Endothelial cell of umbilical vein (primary cell): ENCODE results near the gene EVC2. TPM values are rescaled to one million over a fixed set of nuclear protein-coding genes. Genes with fewer than 3 reads are reported as not detected.

Experiments used
- BruUV-seq: library from RNA; stranded (reverse); fragments of 400-500 nt; replicated peaks from 2 replicates; lab custom pipeline; 2021; lab: Mats Ljungman, UMichigan
- CTCF ChIA-PET: fragments of 300-600, 350-600 bp; sonication (Branson Sonifier 250); formaldehyde crosslinking; loops from one replicate; lab custom pipeline; 2021; ENCODE audit warnings: antibody characterized with exemption, inconsistent platforms; lab: Charles Lee
- POLR2A ChIA-PET: fragments of 300-600, 350-600 bp; sonication (Branson Sonifier 250); formaldehyde crosslinking; loops from one replicate; lab custom pipeline; 2021; ENCODE audit warnings: antibody characterized with exemption, inconsistent platforms; lab: Charles Lee
- DNase-seq: peaks from one replicate; pipeline ENCODE4 v3.0.0-alpha.2; 2011; ENCODE audit warnings: low read depth, low spot score
- FAIRE-seq: peaks from 2 replicates; lab custom pipeline; 2011; peaks lifted over from hg19 to GRCh38; lab: Jason Lieb, UNC
- H2AFZ ChIP-seq: 2 replicates; pipeline ENCODE4 v1.6.0; 2012; ENCODE audit warnings: low read depth, low read length, control low read depth, inconsistent platforms
- H3K27ac ChIP-seq: 2 replicates; pipeline ENCODE4 v1.5.1; 2011; ENCODE audit warnings: low read depth, mild to moderate bottlenecking, control low read depth, low read length, moderate library complexity; ENCODE audit not compliant: insufficient read depth
- H3K27me3 ChIP-seq, 2 experiments: 2 replicates each; pipeline versions ENCODE4 v1.6.0 to v1.6.1; 2011; ENCODE audit warnings: low read length in 2 of 2, mixed read lengths in 1 of 2; ENCODE audit not compliant: control insufficient read depth in 2 of 2, insufficient read depth in 2 of 2
- H3K36me3 ChIP-seq, 2 experiments: 2 replicates in 1 of 2; 3 replicates in 1 of 2; pipeline ENCODE4 v1.5.1; 2011; ENCODE audit warnings: low read length in 2 of 2, mild to moderate bottlenecking in 1 of 2, moderate library complexity in 1 of 2; ENCODE audit not compliant: control insufficient read depth in 2 of 2, insufficient read depth in 2 of 2; ENCODE audit errors: extremely low read depth in 1 of 2
- H3K4me1 ChIP-seq: 3 replicates; pipeline ENCODE4 v1.5.1; 2011; ENCODE audit warnings: mild to moderate bottlenecking, low read length; ENCODE audit not compliant: control insufficient read depth, insufficient read depth; ENCODE audit errors: extremely low read depth
- H3K4me2 ChIP-seq: 2 replicates; pipeline ENCODE4 v1.6.1; 2011; ENCODE audit warnings: low read length, control low read depth, mixed read lengths; ENCODE audit not compliant: insufficient read depth
- H3K4me3 ChIP-seq, 3 experiments: fragments of 200-600 bp in 1 of 3; sonication (generic), shearing (Covaris generic) in 1 of 3; replicated peaks in 1 of 3; 2 replicates each; pipeline ENCODE4 v1.5.1; 2011 to 2016; ENCODE audit warnings: control low read depth in 3 of 3, low read length in 3 of 3, mild to moderate bottlenecking in 2 of 3, inconsistent platforms in 1 of 3, low read depth in 1 of 3, moderate library complexity in 1 of 3; ENCODE audit not compliant: insufficient read depth in 1 of 3
- H3K79me2 ChIP-seq: 2 replicates; pipeline ENCODE4 v1.6.0; 2012; ENCODE audit warnings: low read length, inconsistent platforms; ENCODE audit not compliant: control insufficient read depth, insufficient read depth
- H3K9ac ChIP-seq: replicated peaks from 2 replicates; pipeline ENCODE3; 2011; ENCODE audit warnings: low read length, control low read depth; ENCODE audit not compliant: insufficient read depth; ENCODE audit errors: extremely low read depth
- H3K9me1 ChIP-seq: replicated peaks from 3 replicates; pipeline ENCODE4 v1.6.0; 2011; ENCODE audit warnings: mild to moderate bottlenecking, low read length; ENCODE audit not compliant: control insufficient read depth, insufficient read depth; ENCODE audit errors: extremely low read depth
- H3K9me3 ChIP-seq: replicated peaks from 2 replicates; pipeline ENCODE4 v1.5.1; 2012; ENCODE audit warnings: low read length, inconsistent platforms; ENCODE audit not compliant: control insufficient read depth, insufficient read depth
- H4K20me1 ChIP-seq: replicated peaks from 2 replicates; pipeline ENCODE3; 2011; ENCODE audit warnings: mild to moderate bottlenecking, low read length; ENCODE audit not compliant: control insufficient read depth, insufficient read depth; ENCODE audit errors: extremely low read depth
- CTCF ChIP-seq, 2 donors: IDR thresholded peaks; 1 replicate in 1 of 2; 2 replicates in 1 of 2; pipeline ENCODE4 v1.5.1; 2011; ENCODE audit warnings: low read length in 2 of 2, mild to moderate bottlenecking in 2 of 2, moderate library complexity in 2 of 2, control low read depth in 1 of 2, inconsistent platforms in 1 of 2, low read depth in 1 of 2; ENCODE audit not compliant: insufficient read depth in 1 of 2; ENCODE audit errors: extremely low read depth in 1 of 2
- EZH2 ChIP-seq: IDR thresholded peaks from 2 replicates; pipeline ENCODE4 v1.6.1; 2012; ENCODE audit warnings: borderline replicate concordance, low read depth, mild to moderate bottlenecking, moderate library complexity, low read length, inconsistent platforms; ENCODE audit not compliant: severe bottlenecking
- FOS ChIP-seq: IDR thresholded peaks from 2 replicates; pipeline ENCODE4 v1.6.1; 2011; ENCODE audit warnings: mild to moderate bottlenecking, low read length, moderate library complexity, borderline replicate concordance; ENCODE audit not compliant: insufficient read depth
- GATA2 ChIP-seq: IDR thresholded peaks from 2 replicates; pipeline ENCODE4 v1.7.0; 2011; ENCODE audit warnings: low read depth, mild to moderate bottlenecking, moderate library complexity, mixed read lengths, low read length; ENCODE audit not compliant: insufficient read length, insufficient read depth
- JUN ChIP-seq: IDR thresholded peaks from 2 replicates; pipeline ENCODE4 v1.6.1; 2011; ENCODE audit warnings: borderline replicate concordance, low read depth; ENCODE audit not compliant: insufficient read length, insufficient read depth
- MAX ChIP-seq: IDR thresholded peaks from 2 replicates; pipeline ENCODE4 v1.6.1; 2011; ENCODE audit not compliant: insufficient read depth, insufficient read length
- MYC ChIP-seq: IDR thresholded peaks from one replicate; pipeline ENCODE4 v1.6.1; 2011; ENCODE audit warnings: mild to moderate bottlenecking, low read depth, low read length
- POLR2A ChIP-seq: IDR thresholded peaks from 2 replicates; pipeline ENCODE4 v1.6.1; 2012; ENCODE audit warnings: low read depth, mild to moderate bottlenecking, control low read depth, low read length
- POLR2AphosphoS5 ChIP-seq: IDR thresholded peaks from 2 replicates; pipeline ENCODE4 v1.6.1; 2012; ENCODE audit warnings: low read depth, mild to moderate bottlenecking, control low read depth, low read length, moderate library complexity; ENCODE audit not compliant: insufficient read depth
- dilution Hi-C: fragments of 300-500 bp; cut with MboI; formaldehyde crosslinking; loops from one replicate; pipeline ENCODE4 v1.15.0; 2019; ENCODE audit warnings: low sequenced_read_pairs; ENCODE audit not compliant: extremely low pct_ligation_motif_present
- intact Hi-C: fragments of 100-400 bp; cut with micrococcal nuclease; formaldehyde crosslinking; loops from one replicate; pipeline ENCODE4 v1.10.0; 2022
- polyA plus RNA-seq, 4 experiments: library from polyadenylated mRNA; depleted of rRNA in 3 of 4; stranded (reverse) in 3 of 4; unstranded in 1 of 4; fragments of >200 nt; gene quantifications; 2 replicates each; pipeline versions ENCODE4 v1.2.1 to v1.2.3, GENCODE V29; 2011 to 2012; ENCODE audit warnings: missing spikeins in 1 of 4
- total RNA-seq: library from RNA; stranded (reverse); gene quantifications from 2 replicates; pipeline ENCODE4 v1.2.3, GENCODE V29; 2021

The EVC2 gene
- total and polyA plus RNA-seq, 2 donors (not counting 3 experiments of a cell fraction or from before 2014, with no cell fraction given): 1.7 to 8.8 TPM

GRCh38 chr4:5707366-5707765, 993 bp downstream of the EVC2 start:
- Histone ChIP-seq H3K4me3 (peak overlapping the region in 2 of 3 experiments; percentile 57 to 68), H3K4me1 (peaks cover 23% of the 10 kb centered on the region), H3K27me3 (no peaks in the 10 kb centered on the region), H3K79me2 (peaks cover 12% of the 10 kb centered on the region), H4K20me1 (no peaks in the 10 kb centered on the region), H3K9me1 (no peaks in the 10 kb centered on the region), H3K27ac (no peak overlapping the region), H3K9ac (no peak overlapping the region), H2AFZ (peak overlapping the region; percentile 91), H3K4me2 (peak overlapping the region; percentile 83), H3K36me3 (peaks cover 0 to 3% of the 10 kb centered on the region in 2 experiments), H3K9me3 (no peaks in the 10 kb centered on the region)
- no peak for DNase-seq
- TF ChIP-seq CTCF (IDR thresholded peaks at IDR 0.05; ENCODE audit: extremely low read depth in 1 of 2, insufficient read depth in 1 of 2, low read depth in 1 of 2, low read length in 2 of 2): no peak
- TF ChIP-seq MAX: no peak
- no peak for TF ChIP-seq JUN
- no peak for TF ChIP-seq POLR2A
- TF ChIP-seq MYC: no peak
- no peak for TF ChIP-seq FOS
- no peak for TF ChIP-seq POLR2AphosphoS5
- no peak for TF ChIP-seq GATA2
- no peak for TF ChIP-seq EZH2
- dilution Hi-C loops: no loop called here
- FAIRE-seq: no peak
- ChIA-PET CTCF (interaction anchor here (1.3 to 1.6 kb wide), 3 partner anchors 46 to 83 kb away, joined by 3 to 6 read pairs (median 5); no protein-coding TSS in a partner anchor), POLR2A (no interaction called here)
- intact Hi-C loops: loop anchor here (2.0 kb wide), 1 partner anchor 659 kb away; no protein-coding TSS in a partner anchor
- no TSS peak for BruUV-seq
